Left lobe of liver (tissue), 1 donor: Measurements from ENCODE around the gene SERINC2. TPM values are rescaled to one million over a fixed set of nuclear protein-coding genes. Genes with fewer than 3 reads are reported as not detected.

Source experiments
- total RNA-seq: library from RNA; stranded (reverse); gene quantifications from one replicate; pipeline ENCODE4 v1.2.1, GENCODE V29; 2021
- donor health status: DM: no; HTN: yes; CAD: no.

The SERINC2 gene
- total RNA-seq, 1 donor from 2014 or later, result 69.1 TPM

Other genes starting within 250 kb of the SERINC2 start
- gene NKAIN1, start 173.3 kb upstream of the SERINC2 start, total RNA-seq, result not detected
- 14.3 TPM for gene SNRNP40, start 116.4 kb upstream of the SERINC2 start, total RNA-seq
- 5.2 TPM for gene ZCCHC17, start 116.2 kb upstream of the SERINC2 start, total RNA-seq
- gene FABP3, start 40.1 kb upstream of the SERINC2 start, total RNA-seq, result 3.0 TPM
- 12.0 TPM for gene TINAGL1, start 163.3 kb downstream of the SERINC2 start, total RNA-seq
- gene HCRTR1, start 204.5 kb downstream of the SERINC2 start, total RNA-seq, result not detected
- gene PEF1, start 231.7 kb downstream of the SERINC2 start, total RNA-seq, result 24.3 TPM